ENCODE measurements around the gene GREB1.

GRCh38 chr2:11537951-11538350 lies 4.1 kb downstream of the GREB1 start:
- TF ChIP-seq CTCF (IDR thresholded peaks at IDR 0.05), result no peak
- TF ChIP-seq POLR2AphosphoS5 (IDR thresholded peaks at IDR 0.05), result no peak
- no peak for TF ChIP-seq POLR2A (IDR thresholded peaks at IDR 0.05)
- no peak for TF ChIP-seq EP300 (IDR thresholded peaks at IDR 0.05)

Data from gastroesophageal sphincter (tissue), 3 donors.